Coronary artery (tissue), 2 donors: Measurements from ENCODE around the gene SCRG1.

ENCODE experiments used
- DNase-seq: peaks from one replicate; pipeline ENCODE4 v3.0.0-alpha.2; 2017; ENCODE audit warnings: low spot score
- H3K27ac ChIP-seq, 2 donors: fragments of 200-600 bp; sonication (generic); one replicate each; pipeline ENCODE4 v1.5.1; 2016 to 2019
- H3K4me3 ChIP-seq: fragments of 200-600 bp; sonication (generic); 2 replicates; pipeline ENCODE4 v1.5.1; 2016; ENCODE audit warnings: mild to moderate bottlenecking, moderate library complexity
- CTCF ChIP-seq: fragments of 200-600 bp; sonication (generic); IDR thresholded peaks from one replicate; pipeline ENCODE4 v1.5.1; 2019; ENCODE audit warnings: antibody characterized with exemption

Gene SCRG1

GRCh38 chr4:173420801-173421200 is 21.9 kb upstream of the SCRG1 start:
- Histone ChIP-seq H3K4me3 (no peak overlapping the region), H3K27ac (no peak overlapping the region)
- TF ChIP-seq CTCF, result no peak
- DNase-seq, result no peak

GRCh38 chr4:173420324-173420752 is 21.4 kb upstream of the SCRG1 start:
- DNase-seq, result no peak
- TF ChIP-seq CTCF, result peak; percentile 23
- no peak overlapping the region for H3K27ac ChIP-seq
- no peak overlapping the region for H3K4me3 ChIP-seq

GRCh38 chr4:173418639-173419038 is 19.7 kb upstream of the SCRG1 start:
- Histone ChIP-seq H3K27ac (no peak overlapping the region), H3K4me3 (no peak overlapping the region)
- TF ChIP-seq CTCF, result no peak
- DNase-seq, result no peak

GRCh38 chr4:173417833-173418232 is 18.9 kb upstream of the SCRG1 start:
- Histone ChIP-seq H3K27ac (no peak overlapping the region), H3K4me3 (no peak overlapping the region)
- no peak for DNase-seq
- no peak for TF ChIP-seq CTCF

GRCh38 chr4:173415885-173416653 is 17.2 kb upstream of the SCRG1 start:
- peak; percentile 75 for DNase-seq
- H3K27ac ChIP-seq, result peak overlapping the region in 1 of 2 donors; percentile 61
- TF ChIP-seq CTCF, result no peak
- H3K4me3 ChIP-seq, result peak overlapping the region; percentile 28

- no peak for TF ChIP-seq CTCF
- DNase-seq, result no peak
- H3K4me3 ChIP-seq, result no peak overlapping the region
- H3K27ac ChIP-seq, result peak overlapping the region in 1 of 2 donors; percentile 64
Measured at GRCh38 chr4:173415092-173415491, 16.2 kb upstream of the SCRG1 start.

GRCh38 chr4:173414456-173414855 is 15.5 kb upstream of the SCRG1 start:
- TF ChIP-seq CTCF, result no peak
- DNase-seq, result no peak
- Histone ChIP-seq H3K27ac (peak overlapping the region in 1 of 2 donors; percentile 64), H3K4me3 (no peak overlapping the region)
